HG03521 (cell line): ENCODE data around the gene CYS1.
A peak's percentile ranks its signal among the peaks of the same experiment; 100 is the strongest.
"Not testable (repeated sequence)": the region's sequence is repeated elsewhere in the genome, so short reads cannot be mapped to it uniquely, and the experiment has no call there.

ENCODE experiments used
- ATAC-seq: cut with Tn5 transposase; IDR thresholded peaks from one replicate; pipeline ENCODE4 v1.9.1; 2021; ENCODE audit warnings: mild to moderate bottlenecking, moderate library complexity; ENCODE audit not compliant: unreplicated experiment

The CYS1 gene

GRCh38 chr2:10079870-10080535, at the start of gene CYS1:
Gene CYS1, minus strand, starts transcription at chr2:10080411. Its CDS starts 188 bp downstream, at chr2:10080223.
- ATAC-seq = peak; percentile 33

- no peak for ATAC-seq
These were observed 49.3 kb upstream of the CYS1 start for GRCh38 chr2:10129490-10129889.

GRCh38 chr2:10128420-10128819, 48.2 kb upstream of the CYS1 start:
- no peak for ATAC-seq

- no peak for ATAC-seq
These were observed 46.4 kb upstream of the CYS1 start for GRCh38 chr2:10126632-10127026.

GRCh38 chr2:10125842-10126631, 45.8 kb upstream of the CYS1 start:
- ATAC-seq = no peak

GRCh38 chr2:10124538-10125045, 44.4 kb upstream of the CYS1 start:
- no peak for ATAC-seq

GRCh38 chr2:10123281-10123680, 43.1 kb upstream of the CYS1 start:
- ATAC-seq = no peak

GRCh38 chr2:10122500-10123280, 42.5 kb upstream of the CYS1 start, which contains the start of gene RRM2:
Gene RRM2, plus strand, starts transcription at chr2:10122739. Its CDS starts 60 bp downstream, at chr2:10122799.
- ATAC-seq = peak; percentile 64

GRCh38 chr2:10120877-10121574, 40.8 kb upstream of the CYS1 start:
- ATAC-seq = no peak

- ATAC-seq = peak; percentile 48
These were observed 40.1 kb upstream of the CYS1 start for GRCh38 chr2:10120158-10120876.

- ATAC-seq = no peak
These were observed 39.5 kb upstream of the CYS1 start for GRCh38 chr2:10119601-10120157.

- no peak for ATAC-seq
These were observed 38.8 kb upstream of the CYS1 start for GRCh38 chr2:10119027-10119325.

- ATAC-seq = no peak
These were observed 29.1 kb upstream of the CYS1 start for GRCh38 chr2:10109311-10109710.

- ATAC-seq = not testable (repeated sequence)
These were observed 24.7 kb upstream of the CYS1 start for GRCh38 chr2:10104906-10105305.

- no peak for ATAC-seq
These were observed 23.0 kb upstream of the CYS1 start for GRCh38 chr2:10103179-10103578.

GRCh38 chr2:10101491-10101890, 21.3 kb upstream of the CYS1 start:
- no peak for ATAC-seq

GRCh38 chr2:10097352-10098148, 17.3 kb upstream of the CYS1 start:
- ATAC-seq = no peak

GRCh38 chr2:10096641-10097040, 16.4 kb upstream of the CYS1 start:
- no peak for ATAC-seq

GRCh38 chr2:10095175-10095574, 15.0 kb upstream of the CYS1 start:
- no peak for ATAC-seq
